Measurements from ENCODE around the gene IL3.

DNA sequence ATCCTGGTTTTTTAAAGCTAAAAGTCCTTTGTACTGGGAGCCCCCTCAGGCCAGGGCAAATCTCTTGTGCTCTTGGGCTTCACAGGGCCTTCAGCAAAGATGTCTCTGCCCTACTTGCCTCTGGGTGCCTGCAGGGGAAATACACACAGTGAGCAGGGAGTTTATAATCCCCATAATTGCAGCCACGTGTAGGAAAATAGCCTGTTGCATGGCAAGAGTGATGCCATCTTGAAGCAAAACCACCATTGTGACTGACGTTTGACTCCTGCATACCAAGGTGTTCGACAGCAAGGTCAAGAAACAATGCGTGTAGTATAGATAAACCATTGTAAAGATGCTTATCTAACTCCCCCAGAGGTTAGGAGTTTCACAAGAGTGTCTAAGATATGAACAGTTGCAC lies 11.4 kb upstream of the IL3 start:
- TF ChIP-seq, protein P1, sequence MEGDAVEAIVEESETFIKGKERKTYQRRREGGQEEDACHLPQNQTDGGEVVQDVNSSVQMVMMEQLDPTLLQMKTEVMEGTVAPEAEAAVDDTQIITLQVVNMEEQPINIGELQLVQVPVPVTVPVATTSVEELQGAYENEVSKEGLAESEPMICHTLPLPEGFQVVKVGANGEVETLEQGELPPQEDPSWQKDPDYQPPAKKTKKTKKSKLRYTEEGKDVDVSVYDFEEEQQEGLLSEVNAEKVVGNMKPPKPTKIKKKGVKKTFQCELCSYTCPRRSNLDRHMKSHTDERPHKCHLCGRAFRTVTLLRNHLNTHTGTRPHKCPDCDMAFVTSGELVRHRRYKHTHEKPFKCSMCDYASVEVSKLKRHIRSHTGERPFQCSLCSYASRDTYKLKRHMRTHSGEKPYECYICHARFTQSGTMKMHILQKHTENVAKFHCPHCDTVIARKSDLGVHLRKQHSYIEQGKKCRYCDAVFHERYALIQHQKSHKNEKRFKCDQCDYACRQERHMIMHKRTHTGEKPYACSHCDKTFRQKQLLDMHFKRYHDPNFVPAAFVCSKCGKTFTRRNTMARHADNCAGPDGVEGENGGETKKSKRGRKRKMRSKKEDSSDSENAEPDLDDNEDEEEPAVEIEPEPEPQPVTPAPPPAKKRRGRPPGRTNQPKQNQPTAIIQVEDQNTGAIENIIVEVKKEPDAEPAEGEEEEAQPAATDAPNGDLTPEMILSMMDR (IDR thresholded peaks at IDR 0.05; ENCODE audit: insufficient read depth, low read length) = no peak
- no peak for TF ChIP-seq POLR2AphosphoS5 (IDR thresholded peaks at IDR 0.05; ENCODE audit: low read depth)
